ENCODE measurements around the gene RGS4.

GRCh38 chr1:163066168-163066567, 3.0 kb upstream of the RGS4 start:
- no peak for TF ChIP-seq CTCF (IDR thresholded peaks at IDR 0.05)
- no peak for TF ChIP-seq POLR2A (IDR thresholded peaks at IDR 0.05)
